ENCODE results near the gene SPINT2.
"Not testable (repeated sequence)": the region's sequence is repeated elsewhere in the genome, so short reads cannot be mapped to it uniquely, and the experiment has no call there.

SPINT2 gene

DNA sequence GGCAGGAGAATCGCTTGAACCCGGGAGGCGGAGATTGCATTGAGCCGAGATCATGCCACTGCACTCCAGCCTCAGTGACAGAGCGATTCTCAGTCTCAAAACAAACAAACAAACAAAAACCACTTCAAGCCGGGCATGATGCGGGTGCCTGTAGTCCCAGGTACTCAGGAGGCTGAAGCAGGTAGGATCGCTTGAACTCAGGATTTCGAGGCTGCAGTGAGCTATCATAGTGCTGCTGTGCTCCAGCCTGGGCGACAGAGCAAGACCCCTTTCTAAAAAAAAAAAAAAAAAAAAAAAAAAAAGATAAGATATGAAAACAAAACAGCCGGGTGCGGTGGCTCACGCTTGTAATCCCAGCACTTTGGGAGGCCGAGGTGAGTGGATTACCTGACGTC lies 21.1 kb upstream of the SPINT2 start:
- no peak for DNase-seq

GRCh38 chr19:38245826-38246498 lies 18.4 kb upstream of the SPINT2 start:
- no peak for DNase-seq

DNA sequence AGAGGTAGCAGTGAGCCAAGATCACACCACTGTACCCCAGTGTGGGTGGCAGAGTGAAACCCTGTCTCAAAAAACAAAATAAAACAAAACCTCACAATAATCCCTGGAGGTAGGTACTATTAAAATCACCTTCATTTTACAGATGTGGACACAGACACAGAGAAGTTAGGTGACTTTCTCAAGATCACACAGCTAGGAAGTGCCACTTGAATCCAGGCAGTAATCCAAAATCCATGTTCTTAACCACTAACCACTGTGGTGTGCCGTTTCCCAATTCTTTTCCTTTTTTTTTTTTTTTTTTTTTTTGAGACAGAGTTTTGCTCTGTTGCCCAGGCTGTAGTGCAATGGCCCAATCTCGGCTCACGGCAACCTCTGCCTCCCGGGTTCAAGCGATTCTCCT lies 17.2 kb upstream of the SPINT2 start:
- no peak for DNase-seq

GRCh38 chr19:38247734-38248268 lies 16.6 kb upstream of the SPINT2 start:
- no peak for DNase-seq

- DNase-seq = no peak
Measured at GRCh38 chr19:38248421-38248820, 16.0 kb upstream of the SPINT2 start.

GRCh38 chr19:38250428-38250820 lies 13.9 kb upstream of the SPINT2 start:
- DNase-seq = no peak

DNA sequence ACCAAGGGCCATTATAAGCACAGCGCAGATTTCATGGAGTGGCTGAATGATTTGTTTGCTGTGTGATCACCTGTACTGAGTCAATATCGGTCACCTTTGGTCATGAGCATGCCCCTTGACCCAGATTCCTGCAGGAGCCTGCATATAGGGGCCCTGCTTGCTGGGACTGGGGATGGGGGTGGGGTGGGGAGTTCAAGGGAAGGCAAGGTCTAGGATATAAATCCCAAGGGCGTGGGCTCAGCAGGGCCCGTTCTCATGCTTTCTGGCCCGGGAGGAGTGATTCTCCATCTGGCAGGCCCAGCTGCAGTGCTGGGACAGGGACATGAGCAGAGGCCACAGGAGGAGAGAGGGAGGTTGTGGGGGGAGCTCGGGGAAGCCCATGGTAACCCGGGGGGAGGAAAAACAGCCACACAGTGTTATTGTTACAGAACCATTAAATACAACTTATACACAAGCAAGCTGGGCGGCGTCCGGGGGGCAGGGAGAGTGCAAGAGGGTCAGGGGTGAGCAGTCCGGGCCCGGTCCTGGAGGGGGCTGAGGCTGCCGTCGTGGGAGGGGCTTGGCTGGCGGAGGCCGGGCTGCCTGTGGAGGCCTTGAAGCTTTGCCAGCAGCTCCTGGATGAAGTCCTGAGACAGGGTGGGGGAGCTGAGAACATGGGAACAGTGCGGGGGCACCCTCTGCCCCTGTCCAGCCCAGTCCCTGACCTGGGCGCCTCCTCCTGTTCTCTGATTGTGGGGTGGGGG lies 13.4 kb upstream of the SPINT2 start:
- no peak for DNase-seq

DNA sequence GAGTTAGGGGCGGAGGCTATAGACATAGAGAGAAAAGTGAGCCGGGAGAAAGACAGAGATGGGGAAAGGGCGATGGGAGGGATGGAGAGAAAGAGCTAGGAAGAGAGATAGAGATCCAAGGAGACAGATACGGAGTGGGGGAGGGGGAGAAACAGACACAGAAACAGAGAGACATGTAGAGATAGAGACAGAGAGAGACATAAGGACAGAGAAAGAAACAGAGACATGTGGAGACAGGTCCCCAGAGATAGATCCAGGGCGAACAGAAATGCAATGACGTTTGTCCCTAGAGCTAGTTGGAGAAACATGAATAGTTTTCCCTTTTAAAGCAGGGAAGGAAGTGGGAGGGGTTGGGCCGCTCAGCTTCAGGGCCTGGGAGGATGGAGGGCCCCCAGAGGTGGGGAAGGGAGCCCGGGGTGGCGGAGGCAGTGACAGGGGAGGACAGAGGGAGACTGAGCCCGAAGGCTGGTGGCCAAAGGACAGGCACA lies 12.8 kb upstream of the SPINT2 start:
- no peak for DNase-seq

GRCh38 chr19:38252385-38252784 lies 12.0 kb upstream of the SPINT2 start:
- no peak for DNase-seq

- no peak for DNase-seq
Measured at GRCh38 chr19:38252941-38253691, 11.3 kb upstream of the SPINT2 start.

- DNase-seq = no peak
Measured at GRCh38 chr19:38253788-38254187, 10.6 kb upstream of the SPINT2 start.

GRCh38 chr19:38255383-38256014 lies 8.9 kb upstream of the SPINT2 start:
- DNase-seq = no peak

GRCh38 chr19:38261942-38262341 lies 2.4 kb upstream of the SPINT2 start:
- not testable (repeated sequence) for DNase-seq

DNA sequence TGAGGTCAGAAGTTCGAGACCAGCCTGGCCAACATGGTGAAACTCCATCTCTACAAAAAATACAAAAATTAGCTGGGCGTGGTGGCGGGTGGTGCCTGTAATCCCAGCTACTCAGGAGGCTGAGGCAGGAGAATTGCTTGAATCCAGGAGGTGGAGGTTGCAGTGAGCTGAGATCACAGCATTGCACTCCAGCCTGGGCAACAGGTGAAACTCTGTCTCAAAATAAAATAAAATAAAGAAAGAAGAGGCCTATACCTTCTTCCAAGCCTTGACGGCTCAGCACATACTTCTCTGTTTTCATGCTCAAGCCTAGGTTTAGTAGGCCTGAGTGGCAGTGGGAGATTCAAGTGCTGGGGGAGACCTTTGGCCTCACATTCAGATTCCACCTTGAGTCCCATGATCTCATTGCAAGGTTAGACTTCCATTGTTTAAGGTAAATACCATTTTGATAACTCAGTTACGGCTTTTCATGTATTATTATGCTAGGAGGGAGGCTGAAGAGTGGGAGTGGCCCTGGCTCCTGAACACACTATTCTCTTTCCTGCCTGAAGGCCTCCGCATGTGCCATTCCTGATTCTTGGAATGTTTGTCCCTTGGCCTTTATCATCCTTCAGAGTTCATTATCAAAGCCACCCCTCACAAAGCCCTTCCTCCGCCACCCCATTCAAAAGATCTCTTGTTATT lies 1.6 kb upstream of the SPINT2 start:
- no peak for DNase-seq

GRCh38 chr19:38263689-38264485 lies 486 bp upstream of the SPINT2 start:
- DNase-seq = peak; percentile 83

DNA sequence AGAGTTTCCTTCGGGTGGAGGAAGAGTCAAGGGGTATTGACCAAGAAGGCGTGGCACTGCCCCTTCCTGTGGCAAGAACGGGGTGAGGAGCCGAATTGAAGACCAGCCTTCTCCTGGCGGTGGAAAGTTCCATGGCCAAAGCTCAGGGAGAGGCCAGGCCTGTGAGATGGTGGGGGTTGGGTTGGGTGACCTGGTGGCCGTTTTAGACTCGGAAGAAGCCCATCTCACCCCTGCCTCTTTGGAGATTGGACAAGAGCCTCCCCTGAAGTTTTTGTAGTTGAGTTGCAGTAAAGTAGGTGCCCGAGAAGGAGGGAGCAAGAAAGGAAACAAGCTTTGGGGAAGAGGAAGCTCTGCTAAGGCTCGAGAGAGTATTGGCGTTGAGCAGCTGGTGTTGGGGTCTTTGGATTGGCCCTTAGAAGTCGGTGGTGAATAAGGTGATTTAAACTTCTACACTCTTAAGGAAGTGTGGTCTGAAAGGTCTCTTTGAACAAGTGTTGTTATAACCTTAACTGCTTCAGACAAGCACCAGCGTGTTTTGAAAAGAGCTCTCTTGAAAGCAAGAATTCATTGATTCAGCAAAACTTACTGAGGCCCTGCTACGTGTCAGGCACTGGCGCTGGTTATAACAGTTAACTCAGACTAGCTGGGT lies 964 bp downstream of the SPINT2 start:
- peak; percentile 32 for DNase-seq

DNA sequence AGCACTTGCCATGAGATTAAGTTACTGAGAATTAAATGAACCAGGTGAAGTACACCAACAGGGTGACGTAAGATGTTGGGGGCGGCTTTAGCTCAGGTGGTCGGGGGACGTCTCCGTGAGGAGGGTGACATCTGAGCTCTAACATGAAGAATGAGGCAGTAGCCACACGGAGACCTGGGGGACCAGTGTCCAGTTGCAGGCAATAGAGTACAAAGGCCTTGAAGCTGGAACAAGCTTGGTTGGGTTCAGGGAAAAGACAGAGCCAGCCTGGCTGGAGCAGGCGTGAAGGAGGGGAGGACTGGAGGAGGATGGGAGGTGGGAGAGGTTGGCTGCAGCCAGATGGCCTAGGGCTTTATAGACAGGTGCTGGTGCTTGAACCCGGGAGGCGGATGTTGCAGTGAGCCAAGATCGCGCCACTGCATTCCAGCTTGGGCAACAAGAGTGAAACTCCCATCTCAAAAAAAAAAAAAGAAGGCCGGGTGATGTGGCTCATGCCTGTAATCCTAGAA lies 1.6 kb downstream of the SPINT2 start:
- no peak for DNase-seq

DNA sequence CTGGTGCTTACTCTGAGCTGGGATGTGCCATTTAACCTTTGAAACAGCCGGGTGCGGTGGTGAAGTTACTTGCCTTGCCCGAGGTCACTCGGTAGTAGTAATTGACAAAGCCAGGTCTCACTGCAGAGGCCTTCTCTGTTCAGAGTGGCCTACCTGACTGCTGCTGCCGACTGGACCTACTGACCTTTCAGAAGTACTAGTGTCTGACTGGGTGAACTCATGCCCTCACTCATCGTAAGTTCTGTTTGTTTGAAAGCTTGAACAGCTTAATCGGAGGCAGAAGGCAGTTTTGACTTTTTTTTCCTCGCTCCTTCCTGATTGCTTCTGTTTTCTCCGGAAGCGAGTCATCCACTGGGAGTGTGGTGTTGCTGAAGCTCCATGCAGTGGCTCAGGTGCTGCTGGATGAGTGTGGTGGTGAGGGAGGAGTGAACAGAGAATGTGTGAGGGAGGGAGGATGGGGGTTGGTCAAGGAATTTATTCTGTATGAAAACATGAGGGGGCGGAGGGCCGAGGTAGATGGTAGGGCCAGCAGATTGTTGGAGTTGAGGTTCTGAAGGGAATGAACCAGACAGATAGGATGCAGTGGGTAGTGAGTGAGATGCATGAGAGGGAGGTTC lies 2.7 kb downstream of the SPINT2 start:
- no peak for DNase-seq

DNA sequence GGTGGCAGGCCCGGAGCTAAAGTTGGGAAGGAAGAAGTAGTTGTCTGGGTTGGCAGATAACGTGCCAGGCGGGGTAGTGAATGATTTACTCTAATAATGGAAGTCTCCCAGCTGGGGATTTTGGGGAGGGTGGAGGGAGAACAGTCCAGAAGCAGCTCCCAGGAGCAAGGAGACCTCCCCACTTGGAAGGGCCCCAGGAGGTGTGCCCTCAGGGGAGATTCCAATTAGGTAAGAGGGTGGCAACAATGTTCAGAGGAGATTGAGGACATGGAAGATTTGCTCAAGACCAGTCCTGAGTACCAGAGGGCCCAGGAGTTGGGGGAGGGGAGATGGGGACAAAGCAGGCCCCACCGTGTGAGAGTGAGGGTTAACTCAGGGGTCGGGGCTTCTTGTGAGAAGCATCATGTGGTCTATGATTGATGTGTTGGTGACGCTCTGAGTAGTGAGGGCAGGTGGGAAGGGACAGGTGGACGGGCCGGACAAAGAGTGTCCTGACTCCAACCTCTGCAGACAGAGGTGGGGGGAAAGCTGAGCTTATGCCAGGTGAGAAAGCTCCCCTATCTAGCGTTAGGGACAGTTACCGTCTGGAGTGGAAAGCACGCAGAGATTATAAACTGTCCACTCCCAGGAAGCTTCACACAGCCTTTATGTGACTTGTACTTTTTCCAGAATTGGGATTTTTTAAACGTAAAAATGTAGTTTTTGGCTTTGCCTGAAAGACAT lies 3.5 kb downstream of the SPINT2 start:
- DNase-seq = no peak

DNA sequence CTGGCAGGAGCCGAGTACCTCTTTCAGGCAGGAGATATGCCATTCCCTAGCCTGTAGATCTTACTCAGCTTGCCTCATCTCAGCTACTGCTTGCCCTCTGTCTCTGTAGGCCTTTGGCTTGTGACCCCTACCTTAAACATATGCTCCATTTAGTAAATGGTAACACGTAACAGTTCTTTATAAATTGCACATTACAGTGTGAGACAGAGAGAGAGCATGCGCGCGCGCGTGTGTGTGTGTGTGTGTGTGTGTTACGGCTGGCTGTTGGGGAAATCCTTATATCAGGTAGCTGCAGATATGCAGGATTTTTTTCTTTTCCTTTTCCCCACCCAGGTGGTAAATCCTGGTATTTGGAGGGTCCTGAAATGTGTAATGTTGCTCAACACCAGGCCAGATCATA lies 4.2 kb downstream of the SPINT2 start:
- no peak for DNase-seq

Data from inflammatory macrophage treated with lipopolysaccharide for 4 hours (primary cell).